Neuronal stem cell (in vitro differentiated cells): ENCODE results near the gene TICAM1.

Experiments used
- DNase-seq: peaks from one replicate; pipeline ENCODE4 v3.0.0-alpha.2; 2013; ENCODE audit warnings: low spot score
- H2AFZ ChIP-seq: one replicate; pipeline ENCODE4 v1.6.1; 2013; ENCODE audit warnings: mild to moderate bottlenecking, low read length, inconsistent platforms
- H2AK5ac ChIP-seq: 2 replicates; pipeline ENCODE4 v1.6.1; 2013; ENCODE audit warnings: low read depth, mild to moderate bottlenecking, inconsistent platforms, low read length, moderate library complexity, mixed read lengths
- H2BK120ac ChIP-seq: 2 replicates; pipeline ENCODE4 v1.6.1; 2013; ENCODE audit warnings: low read depth, mild to moderate bottlenecking, inconsistent platforms, low read length, moderate library complexity, mixed read lengths
- H2BK12ac ChIP-seq: one replicate; pipeline ENCODE4 v1.6.1; 2013; ENCODE audit warnings: low read length, inconsistent platforms
- H2BK15ac ChIP-seq: 2 replicates; pipeline ENCODE4 v1.6.1; 2013; ENCODE audit warnings: mild to moderate bottlenecking, low read length, inconsistent platforms, mixed read lengths
- H2BK5ac ChIP-seq: one replicate; pipeline ENCODE4 v1.6.1; 2013; ENCODE audit warnings: inconsistent platforms, mild to moderate bottlenecking, low read length, moderate library complexity
- H3K14ac ChIP-seq: one replicate; pipeline ENCODE4 v1.6.1; 2013; ENCODE audit warnings: low read length, inconsistent platforms
- H3K18ac ChIP-seq: 2 replicates; pipeline ENCODE4 v1.6.1; 2013; ENCODE audit warnings: low read length, inconsistent platforms
- H3K23ac ChIP-seq: 2 replicates; pipeline ENCODE4 v1.6.1; 2013; ENCODE audit warnings: low read depth, mild to moderate bottlenecking, mixed read lengths, low read length, inconsistent platforms; ENCODE audit not compliant: poor library complexity
- H3K27ac ChIP-seq: replicated peaks from 3 replicates; pipeline ENCODE4 v1.5.1; 2013; ENCODE audit warnings: low read length, inconsistent platforms
- H3K27me3 ChIP-seq, 3 experiments: 2 replicates each; pipeline ENCODE4 v1.6.1; 2013; ENCODE audit warnings: low read length in 3 of 3, mild to moderate bottlenecking in 2 of 3, inconsistent platforms in 1 of 3, low read depth in 1 of 3, mixed read lengths in 1 of 3, moderate library complexity in 1 of 3; ENCODE audit not compliant: control insufficient read depth in 3 of 3, insufficient read depth in 3 of 3
- H3K36me3 ChIP-seq, 2 donors: replicated peaks in 1 of 2; 2 replicates each; pipeline ENCODE4 v1.6.1; 2013; ENCODE audit warnings: low read length in 2 of 2; ENCODE audit not compliant: control insufficient read depth in 2 of 2, insufficient read depth in 2 of 2
- H3K4ac ChIP-seq: 2 replicates; pipeline ENCODE4 v1.6.1; 2013; ENCODE audit warnings: inconsistent platforms, mild to moderate bottlenecking, low read length, moderate library complexity
- H3K4me1 ChIP-seq, 2 donors: 1 replicate in 1 of 2; 2 replicates in 1 of 2; pipeline ENCODE4 v1.6.1; 2013; ENCODE audit warnings: low read length in 2 of 2, low read depth in 1 of 2; ENCODE audit not compliant: control insufficient read depth in 2 of 2, insufficient read depth in 1 of 2
- H3K4me2 ChIP-seq: one replicate; pipeline ENCODE4 v1.6.1; 2013; ENCODE audit warnings: mild to moderate bottlenecking, low read length, inconsistent platforms; ENCODE audit not compliant: insufficient read depth, poor library complexity, severe bottlenecking
- H3K4me3 ChIP-seq, 2 donors: 2 replicates each; pipeline ENCODE4 v1.5.1; 2013; ENCODE audit warnings: low read length in 2 of 2, mild to moderate bottlenecking in 2 of 2, inconsistent platforms in 1 of 2, moderate library complexity in 1 of 2
- H3K79me1 ChIP-seq: one replicate; pipeline ENCODE4 v1.6.1; 2013; ENCODE audit warnings: low read depth, mild to moderate bottlenecking, inconsistent platforms, low read length, moderate library complexity
- H3K9ac ChIP-seq: one replicate; pipeline ENCODE4 v1.6.1; 2013; ENCODE audit warnings: mild to moderate bottlenecking, low read depth, low read length, inconsistent platforms; ENCODE audit not compliant: poor library complexity
- H3K9me3 ChIP-seq, 2 donors: replicated peaks in 1 of 2; 2 replicates each; pipeline versions ENCODE3 to v1.6.1; 2013; ENCODE audit warnings: low read length in 2 of 2, mild to moderate bottlenecking in 2 of 2, inconsistent platforms in 1 of 2, low read depth in 1 of 2, mixed read lengths in 1 of 2, moderate library complexity in 1 of 2; ENCODE audit not compliant: control insufficient read depth in 2 of 2, insufficient read depth in 1 of 2
- H4K8ac ChIP-seq: one replicate; pipeline ENCODE4 v1.6.1; 2013; ENCODE audit warnings: low read depth, mild to moderate bottlenecking, inconsistent platforms, low read length, moderate library complexity
- H4K91ac ChIP-seq: one replicate; pipeline ENCODE4 v1.6.1; 2013; ENCODE audit warnings: low read length, low read depth, mild to moderate bottlenecking, inconsistent platforms; ENCODE audit not compliant: poor library complexity
- WGBS, 2 donors: extraction: QIAGEN DNeasy Blood & Tissue Kit; methylation state at CpG; one replicate each; pipeline ENCODE4 v1.1.7; 2013; ENCODE audit warnings: missing lambda C conversion rate in 2 of 2, mixed read lengths in 1 of 2; ENCODE audit not compliant: insufficient read length in 2 of 2, insufficient replicate concordance in 1 of 2; ENCODE audit errors: extremely low coverage in 2 of 2; 5-methylcytosine and 5-hydroxymethylcytosine counted together

The TICAM1 gene

DNA sequence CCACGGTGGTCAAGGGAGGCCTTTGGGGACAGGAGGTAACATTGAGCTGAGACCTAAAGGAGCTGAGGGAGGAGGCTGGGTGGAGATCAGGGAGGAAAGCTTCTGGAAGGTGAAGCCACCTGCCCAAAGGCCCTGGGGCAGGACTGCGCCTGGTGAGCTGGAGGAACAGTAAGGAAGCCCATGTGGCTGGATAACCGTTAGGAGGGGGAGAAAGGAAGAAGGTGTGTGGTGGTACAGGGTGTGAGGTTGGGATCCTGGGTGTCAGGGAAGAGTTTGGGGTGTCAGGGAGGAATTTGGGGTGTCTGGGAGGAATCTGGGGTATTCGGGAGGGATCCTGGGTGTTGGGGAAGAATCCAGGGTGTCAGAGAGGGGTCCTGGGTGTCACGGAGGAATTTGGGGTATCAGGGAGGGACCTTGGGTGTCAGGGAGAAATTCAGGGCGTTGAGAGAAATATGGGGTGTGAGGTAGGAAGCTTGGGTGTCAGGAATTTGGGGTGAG is 695 bp downstream of the TICAM1 start:
- no peak overlapping the region for H3K27ac ChIP-seq
- H2BK12ac ChIP-seq = no peak overlapping the region
- no peak overlapping the region for H4K8ac ChIP-seq
- H3K4me1 ChIP-seq = peaks cover 0 to 1% of the 10 kb centered on the region in 2 donors
- no peak overlapping the region for H3K4me2 ChIP-seq
- H3K4me3 ChIP-seq = peak overlapping the region in 1 of 2 donors; percentile 45
- no peak overlapping the region for H3K14ac ChIP-seq
- no peak for DNase-seq
- H3K9ac ChIP-seq = no peak overlapping the region
- peak overlapping the region; percentile 84 for H2AK5ac ChIP-seq
- H3K18ac ChIP-seq = no peak overlapping the region
- no peak overlapping the region for H2BK15ac ChIP-seq
- peaks cover 0 to 13% (median 7%) of the 10 kb centered on the region in 3 experiments for H3K27me3 ChIP-seq
- H3K4ac ChIP-seq = no peak overlapping the region
- no peak overlapping the region for H3K23ac ChIP-seq
- no peak overlapping the region for H4K91ac ChIP-seq
- H3K79me1 ChIP-seq = peaks cover 1% of the 10 kb centered on the region
- no CpG with 5 or more reads among the region's 6 CpGs for WGBS, 2 donors
- H2AFZ ChIP-seq = peak overlapping the region; percentile 98
- H2BK5ac ChIP-seq = no peak overlapping the region
- H3K36me3 ChIP-seq = no peaks in the 10 kb centered on the region
- peaks cover 0 to 4% of the 10 kb centered on the region in 2 donors for H3K9me3 ChIP-seq
- H2BK120ac ChIP-seq = no peak overlapping the region

- H3K27ac ChIP-seq = no peak overlapping the region
- no peak overlapping the region for H3K4me2 ChIP-seq
- H2AFZ ChIP-seq = peak overlapping the region; percentile 98
- peaks cover 0 to 13% (median 7%) of the 10 kb centered on the region in 3 experiments for H3K27me3 ChIP-seq
- H3K4ac ChIP-seq = no peak overlapping the region
- peaks cover 0 to 1% of the 10 kb centered on the region in 2 donors for H3K4me1 ChIP-seq
- no peak overlapping the region for H4K91ac ChIP-seq
- H2AK5ac ChIP-seq = peak overlapping the region; percentile 9
- H3K79me1 ChIP-seq = peaks cover 1% of the 10 kb centered on the region
- H3K36me3 ChIP-seq = no peaks in the 10 kb centered on the region
- H3K18ac ChIP-seq = no peak overlapping the region
- no peak overlapping the region for H3K14ac ChIP-seq
- no peak overlapping the region for H3K4me3 ChIP-seq
- no peak overlapping the region for H2BK5ac ChIP-seq
- no peak overlapping the region for H3K23ac ChIP-seq
- H2BK120ac ChIP-seq = no peak overlapping the region
- no peak overlapping the region for H2BK15ac ChIP-seq
- H3K9ac ChIP-seq = no peak overlapping the region
- peaks cover 0 to 4% of the 10 kb centered on the region in 2 donors for H3K9me3 ChIP-seq
- no peak overlapping the region for H4K8ac ChIP-seq
- no peak overlapping the region for H2BK12ac ChIP-seq
- no CpG with 5 or more reads among the region's 6 CpGs for WGBS, 2 donors
- DNase-seq = no peak
Measured at GRCh38 chr19:4830332-4830731, 1.2 kb downstream of the TICAM1 start.

GRCh38 chr19:4829001-4829712 is 2.4 kb downstream of the TICAM1 start:
- Histone ChIP-seq H3K4me3 (no peak overlapping the region), H2BK5ac (no peak overlapping the region), H3K4me2 (no peak overlapping the region), H3K4me1 (peaks cover 0 to 1% of the 10 kb centered on the region in 2 donors), H2BK12ac (no peak overlapping the region), H3K23ac (no peak overlapping the region), H2BK120ac (no peak overlapping the region), H3K36me3 (no peaks in the 10 kb centered on the region), H3K27ac (no peak overlapping the region), H4K91ac (no peak overlapping the region), H3K4ac (no peak overlapping the region), H3K9ac (no peak overlapping the region), H3K14ac (no peak overlapping the region), H2BK15ac (no peak overlapping the region), H2AFZ (peak overlapping the region; percentile 53), H3K9me3 (peaks cover 0 to 4% of the 10 kb centered on the region in 2 donors), H2AK5ac (no peak overlapping the region), H3K18ac (no peak overlapping the region), H3K79me1 (peaks cover 1% of the 10 kb centered on the region), H4K8ac (no peak overlapping the region), H3K27me3 (peaks cover 0 to 13% (median 7%) of the 10 kb centered on the region in 3 experiments)
- DNase-seq = no peak
- no CpG with 5 or more reads among the region's 16 CpGs for WGBS, 2 donors

GRCh38 chr19:4823577-4823976 is 7.9 kb downstream of the TICAM1 start:
- Histone ChIP-seq H3K27ac (no peak overlapping the region), H3K14ac (no peak overlapping the region), H4K8ac (no peak overlapping the region), H3K4me3 (no peak overlapping the region), H3K18ac (no peak overlapping the region), H3K79me1 (no peaks in the 10 kb centered on the region), H3K4me2 (peak overlapping the region; percentile 11), H4K91ac (no peak overlapping the region), H3K9ac (no peak overlapping the region), H3K4ac (no peak overlapping the region), H2BK5ac (no peak overlapping the region), H2AFZ (no peak overlapping the region), H3K9me3 (no peaks in the 10 kb centered on the region), H2BK120ac (no peak overlapping the region), H2BK12ac (no peak overlapping the region), H2BK15ac (no peak overlapping the region), H2AK5ac (no peak overlapping the region), H3K27me3 (no peaks in the 10 kb centered on the region), H3K36me3 (no peaks in the 10 kb centered on the region), H3K23ac (no peak overlapping the region), H3K4me1 (no peaks in the 10 kb centered on the region)
- no peak for DNase-seq
- no CpG with 5 or more reads among the region's 6 CpGs for WGBS, 2 donors
